ENCODE measurements around the gene DCLK2. TPM values are rescaled to one million over a fixed set of nuclear protein-coding genes. Genes with fewer than 3 reads are reported as not detected.

DCLK2 gene
- total RNA-seq, 3 donors from 2014 or later: 3.4 to 5.2 (median 4.0) TPM

DNA sequence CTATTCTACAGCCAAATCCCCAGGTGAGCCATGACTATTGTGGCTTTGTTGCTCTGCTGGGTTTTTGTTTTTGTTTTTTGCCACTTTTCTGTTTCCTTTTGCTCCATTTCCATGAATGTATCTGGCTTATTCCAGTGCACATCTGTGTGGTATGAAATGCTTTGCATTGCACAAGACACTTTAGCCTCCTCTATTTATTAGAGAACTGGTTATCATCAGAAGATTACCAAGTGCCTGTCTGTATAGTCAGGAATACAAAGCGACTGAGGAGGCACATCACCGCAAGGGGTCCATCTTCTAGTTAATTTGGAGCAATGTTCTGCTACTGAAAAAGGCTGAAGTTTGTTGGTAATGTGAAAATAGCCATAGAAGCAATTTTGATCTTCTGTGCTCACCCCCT lies 120.8 kb downstream of the DCLK2 start:
- H3K36me3 ChIP-seq: no peaks in the 10 kb centered on the region
- TF ChIP-seq, protein P1, sequence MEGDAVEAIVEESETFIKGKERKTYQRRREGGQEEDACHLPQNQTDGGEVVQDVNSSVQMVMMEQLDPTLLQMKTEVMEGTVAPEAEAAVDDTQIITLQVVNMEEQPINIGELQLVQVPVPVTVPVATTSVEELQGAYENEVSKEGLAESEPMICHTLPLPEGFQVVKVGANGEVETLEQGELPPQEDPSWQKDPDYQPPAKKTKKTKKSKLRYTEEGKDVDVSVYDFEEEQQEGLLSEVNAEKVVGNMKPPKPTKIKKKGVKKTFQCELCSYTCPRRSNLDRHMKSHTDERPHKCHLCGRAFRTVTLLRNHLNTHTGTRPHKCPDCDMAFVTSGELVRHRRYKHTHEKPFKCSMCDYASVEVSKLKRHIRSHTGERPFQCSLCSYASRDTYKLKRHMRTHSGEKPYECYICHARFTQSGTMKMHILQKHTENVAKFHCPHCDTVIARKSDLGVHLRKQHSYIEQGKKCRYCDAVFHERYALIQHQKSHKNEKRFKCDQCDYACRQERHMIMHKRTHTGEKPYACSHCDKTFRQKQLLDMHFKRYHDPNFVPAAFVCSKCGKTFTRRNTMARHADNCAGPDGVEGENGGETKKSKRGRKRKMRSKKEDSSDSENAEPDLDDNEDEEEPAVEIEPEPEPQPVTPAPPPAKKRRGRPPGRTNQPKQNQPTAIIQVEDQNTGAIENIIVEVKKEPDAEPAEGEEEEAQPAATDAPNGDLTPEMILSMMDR (IDR thresholded peaks at IDR 0.05): no peak
- TF ChIP-seq POLR2A (IDR thresholded peaks at IDR 0.05) (no peak), POLR2AphosphoS5 (IDR thresholded peaks at IDR 0.05) (no peak)
- H3K27me3 ChIP-seq: no peaks in the 10 kb centered on the region
- no peaks in the 10 kb centered on the region for H3K4me1 ChIP-seq
- DNase-seq (ENCODE audit: low spot score in 2 of 2): no peak
- no peaks in the 10 kb centered on the region for H3K9me3 ChIP-seq
- intact Hi-C loops (cut with DNase I; ENCODE audit: low total_unique reads): no loop called here
- H3K4me3 ChIP-seq: no peak overlapping the region
- no peak overlapping the region for H3K27ac ChIP-seq

DNA sequence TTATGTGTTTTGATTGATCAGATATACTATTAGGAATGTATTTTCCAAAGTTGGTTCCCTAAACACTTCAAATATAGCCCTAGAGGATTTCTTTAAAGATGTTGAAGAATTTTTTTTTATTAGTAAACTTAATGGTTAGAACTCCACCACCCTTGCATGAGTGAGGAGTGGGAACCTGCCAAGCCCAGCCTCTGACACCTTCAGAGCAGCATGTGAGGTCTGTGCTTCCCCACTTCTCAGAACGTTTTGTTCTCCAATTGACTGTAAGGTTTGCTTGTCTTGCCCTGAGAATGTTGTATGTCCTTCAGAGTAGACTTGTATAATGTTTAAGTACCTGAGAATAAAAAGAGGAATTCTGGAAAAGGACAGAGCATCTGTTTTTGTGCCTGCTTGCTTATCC lies 126.8 kb downstream of the DCLK2 start:
- H3K4me3 ChIP-seq: no peak overlapping the region
- no peak overlapping the region for H3K27ac ChIP-seq
- H3K36me3 ChIP-seq: no peaks in the 10 kb centered on the region
- H3K27me3 ChIP-seq: no peaks in the 10 kb centered on the region
- no peaks in the 10 kb centered on the region for H3K9me3 ChIP-seq
- TF ChIP-seq POLR2A (IDR thresholded peaks at IDR 0.05): no peak
- no peak for TF ChIP-seq POLR2AphosphoS5 (IDR thresholded peaks at IDR 0.05)
- no peak for DNase-seq (ENCODE audit: low spot score in 2 of 2)
- no peaks in the 10 kb centered on the region for H3K4me1 ChIP-seq
- intact Hi-C loops (cut with DNase I; ENCODE audit: low total_unique reads): no loop called here

- Histone ChIP-seq H3K27ac (no peak overlapping the region), H3K4me3 (no peak overlapping the region), H3K9me3 (no peaks in the 10 kb centered on the region), H3K36me3 (no peaks in the 10 kb centered on the region), H3K27me3 (no peaks in the 10 kb centered on the region), H3K4me1 (no peaks in the 10 kb centered on the region)
- TF ChIP-seq, protein P1 (IDR thresholded peaks at IDR 0.05): no peak
- TF ChIP-seq POLR2AphosphoS5 (IDR thresholded peaks at IDR 0.05) (no peak), POLR2A (IDR thresholded peaks at IDR 0.05) (no peak)
- intact Hi-C loops (cut with DNase I; ENCODE audit: low total_unique reads): no loop called here
- DNase-seq (ENCODE audit: low spot score in 2 of 2): no peak
These were observed 128.0 kb downstream of the DCLK2 start for GRCh38 chr4:150206265-150206664.

DNA sequence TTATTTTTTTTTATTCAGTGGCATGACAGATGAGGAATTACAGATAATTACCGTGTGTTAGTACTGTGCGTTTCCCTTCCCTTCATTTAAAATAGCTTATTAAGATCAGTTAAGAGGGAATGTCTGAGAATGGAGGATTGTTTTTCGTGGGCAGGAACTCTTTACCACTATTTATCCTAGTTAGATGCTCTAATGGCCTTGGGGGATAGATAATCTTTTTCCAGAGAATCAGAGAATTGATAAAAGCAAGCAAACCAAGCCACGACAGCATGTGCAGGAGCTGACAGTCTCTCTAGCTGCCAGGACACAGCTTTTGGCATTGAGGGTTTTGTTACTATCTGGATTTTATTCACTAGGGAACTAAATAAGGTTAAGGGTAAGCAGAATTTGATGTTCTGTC lies 128.7 kb downstream of the DCLK2 start:
- Histone ChIP-seq H3K4me3 (no peak overlapping the region), H3K36me3 (no peaks in the 10 kb centered on the region), H3K9me3 (no peaks in the 10 kb centered on the region), H3K27ac (no peak overlapping the region), H3K27me3 (no peaks in the 10 kb centered on the region), H3K4me1 (no peaks in the 10 kb centered on the region)
- no peak for DNase-seq (ENCODE audit: low spot score in 2 of 2)
- intact Hi-C loops (cut with DNase I; ENCODE audit: low total_unique reads): no loop called here
- TF ChIP-seq, protein P1 (IDR thresholded peaks at IDR 0.05): no peak
- TF ChIP-seq POLR2AphosphoS5 (IDR thresholded peaks at IDR 0.05) (no peak), POLR2A (IDR thresholded peaks at IDR 0.05) (no peak)

DNA sequence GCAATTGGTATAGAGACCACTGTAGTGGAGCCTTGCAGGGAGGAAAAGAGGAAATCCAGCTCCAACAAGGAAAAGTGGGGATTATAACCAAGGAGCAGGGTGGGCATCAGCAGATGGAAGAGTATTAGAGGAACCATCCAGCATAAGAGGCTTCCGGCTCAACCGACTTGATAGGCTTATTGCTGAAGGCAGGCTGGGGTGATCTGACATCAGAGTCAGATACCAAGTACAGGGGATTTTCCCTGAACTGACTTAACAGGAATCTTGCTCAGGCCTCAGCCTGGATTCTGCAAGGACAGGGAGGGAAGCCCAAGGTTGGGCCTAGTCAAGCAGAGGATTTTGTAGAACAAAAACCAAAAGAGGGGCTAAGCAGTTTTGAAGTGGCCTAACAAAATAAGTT lies 129.6 kb downstream of the DCLK2 start:
- no peak overlapping the region for H3K4me3 ChIP-seq
- TF ChIP-seq, protein P1 (IDR thresholded peaks at IDR 0.05): no peak
- TF ChIP-seq POLR2A (IDR thresholded peaks at IDR 0.05) (no peak), POLR2AphosphoS5 (IDR thresholded peaks at IDR 0.05) (no peak)
- no peak for DNase-seq (ENCODE audit: low spot score in 2 of 2)
- no peak overlapping the region for H3K27ac ChIP-seq
- intact Hi-C loops (cut with DNase I; ENCODE audit: low total_unique reads): no loop called here
- H3K4me1 ChIP-seq: no peaks in the 10 kb centered on the region
- H3K9me3 ChIP-seq: no peaks in the 10 kb centered on the region
- no peaks in the 10 kb centered on the region for H3K27me3 ChIP-seq
- no peaks in the 10 kb centered on the region for H3K36me3 ChIP-seq
